GM13977 (cell line): ENCODE data around the gene SLC39A7.
A peak's percentile ranks its signal among the peaks of the same experiment; 100 is the strongest.

Experiments used
- DNase-seq: peaks from one replicate; pipeline ENCODE4 v3.0.0; 2012; ENCODE audit warnings: low spot score
- CTCF ChIP-seq: IDR thresholded peaks from 2 replicates; pipeline ENCODE4 v1.5.1; 2012; ENCODE audit warnings: mild to moderate bottlenecking, control low read depth; ENCODE audit not compliant: insufficient read depth; ENCODE audit errors: extremely low read depth, missing control alignments
- in situ Hi-C: fragments of 300-500 bp; cut with MboI; formaldehyde crosslinking; loops from one replicate; pipeline ENCODE4 v1.12.0; 2022; ENCODE audit warnings: low sequenced_read_pairs, low pct_unique_long_range_greater_than_20kb, mixed read lengths, inconsistent platforms; ENCODE audit not compliant: unreplicated experiment

Gene SLC39A7

GRCh38 chr6:33170176-33171015 lies 30.3 kb upstream of the SLC39A7 start:
- in situ Hi-C loops, result no loop called here
- no peak for DNase-seq
- TF ChIP-seq CTCF, result no peak

DNA sequence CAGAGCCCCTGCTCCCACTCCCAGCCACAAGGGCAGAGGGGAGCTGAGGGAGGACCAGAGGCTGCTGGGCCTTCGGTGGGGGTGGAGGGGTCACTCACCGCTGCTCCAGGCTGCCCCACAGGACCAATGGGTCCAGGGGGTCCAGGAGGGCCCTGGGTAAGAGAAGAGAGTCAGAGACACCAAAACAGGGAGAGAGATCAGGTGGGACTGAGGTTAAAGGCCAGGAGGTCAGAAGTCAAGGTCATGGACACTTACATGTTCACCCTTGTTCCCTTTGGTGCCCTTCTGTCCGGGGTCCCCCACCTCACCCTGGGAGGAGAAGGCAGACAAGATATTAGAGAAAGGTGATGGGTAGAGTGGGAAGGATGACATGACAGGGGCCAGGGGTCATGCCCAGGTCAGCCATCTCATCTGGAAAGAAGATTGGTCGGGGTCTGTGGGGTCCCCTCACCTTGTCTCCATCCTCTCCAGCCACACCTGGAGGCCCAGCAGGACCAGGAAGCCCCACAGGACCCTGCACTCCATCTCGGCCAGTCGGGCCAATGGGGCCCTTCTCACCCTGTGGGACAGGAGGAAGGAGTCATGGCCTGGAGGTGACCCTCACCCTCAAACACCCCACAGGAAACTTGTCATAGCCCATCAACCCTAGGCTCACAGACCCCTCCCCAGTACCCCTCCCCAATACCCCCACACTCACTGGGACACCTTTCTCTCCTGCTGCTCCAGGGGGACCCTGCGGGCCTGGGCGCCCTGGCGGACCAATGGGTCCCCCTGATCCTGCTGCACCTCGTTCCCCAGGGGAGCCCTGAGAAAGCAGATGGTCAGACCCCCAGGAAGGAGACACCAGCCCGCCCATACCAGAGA lies 29.4 kb upstream of the SLC39A7 start:
- in situ Hi-C loops, result no loop called here
- TF ChIP-seq CTCF, result no peak
- DNase-seq, result no peak

DNA sequence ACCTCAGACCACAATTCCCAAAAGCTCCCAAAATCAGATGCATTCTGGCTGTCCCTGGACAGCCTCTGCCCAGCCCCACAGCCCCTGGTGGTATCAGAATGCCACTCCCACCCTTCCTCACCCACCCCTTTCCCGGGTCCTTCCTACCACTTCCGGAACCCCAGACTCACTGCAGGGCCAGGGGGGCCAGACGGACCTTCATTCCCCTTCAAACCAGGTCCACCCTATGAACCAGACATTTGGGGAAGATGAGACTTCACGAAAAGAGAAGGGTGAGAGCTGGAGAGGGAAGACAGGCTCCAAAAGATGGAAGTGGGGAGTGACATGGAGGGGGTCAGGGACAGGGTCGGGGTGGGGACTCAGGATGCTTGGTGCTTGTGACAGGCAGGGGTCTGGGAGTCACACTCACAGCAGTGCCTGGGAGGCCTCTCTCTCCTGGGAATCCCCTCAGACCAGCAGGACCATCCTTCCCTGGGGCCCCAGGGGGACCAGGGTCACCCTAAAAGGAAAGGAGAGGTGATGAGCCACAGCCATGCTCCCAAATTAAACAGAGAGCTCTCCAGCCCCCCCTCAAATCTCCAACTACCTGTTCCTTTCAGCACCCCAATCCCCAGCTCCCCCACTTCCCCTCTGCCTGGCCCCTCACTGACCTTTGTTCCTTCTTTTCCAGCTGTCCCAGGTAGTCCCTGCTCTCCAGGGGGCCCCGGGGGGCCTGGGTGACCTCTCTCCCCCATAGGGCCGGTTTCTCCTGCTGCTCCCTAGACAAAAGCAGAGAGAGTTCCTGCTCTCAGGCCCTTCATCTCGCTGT lies 28.6 kb upstream of the SLC39A7 start:
- TF ChIP-seq CTCF, result no peak
- in situ Hi-C loops, result no loop called here

DNA sequence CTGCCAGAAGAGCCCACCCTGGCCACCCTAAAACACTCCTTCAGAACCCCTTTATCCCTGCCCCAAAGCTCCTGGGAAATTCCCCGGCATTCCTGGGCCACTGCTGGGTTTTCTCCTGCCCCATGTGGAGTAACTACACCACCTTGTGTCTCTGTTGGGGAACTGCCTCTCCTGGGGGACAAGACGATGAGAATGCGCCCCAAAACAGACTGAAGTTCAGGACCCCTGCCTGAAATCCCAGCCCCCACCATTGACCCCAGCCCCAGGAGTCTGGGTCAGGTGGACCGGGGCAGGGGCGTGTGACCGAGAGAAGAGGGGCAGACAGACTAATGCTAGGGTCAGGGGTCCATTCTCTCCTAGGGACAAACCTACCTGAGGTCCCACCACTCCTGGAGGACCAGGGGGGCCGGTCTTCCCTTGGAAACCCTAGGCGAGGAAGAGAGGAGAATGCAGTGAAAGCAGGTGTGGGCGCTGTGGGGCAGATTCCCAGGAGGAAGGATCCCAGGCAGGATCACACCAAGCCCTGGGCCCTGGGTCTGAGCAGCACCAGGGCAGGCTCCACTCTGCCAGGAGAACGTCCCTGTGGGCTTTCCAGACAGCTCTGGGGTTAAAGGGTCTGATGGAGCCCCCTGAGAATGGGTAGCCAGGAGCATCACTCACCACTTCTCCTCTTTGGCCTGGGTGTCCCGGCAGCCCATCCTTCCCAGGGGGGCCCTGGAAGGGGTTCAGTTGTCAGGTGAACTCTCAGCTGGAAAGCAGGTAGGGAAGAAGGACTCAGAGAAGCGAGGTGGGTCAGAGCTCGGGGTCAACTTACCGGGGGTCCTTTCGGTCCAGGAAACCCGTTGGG lies 27.8 kb upstream of the SLC39A7 start:
- in situ Hi-C loops, result no loop called here
- peak; percentile 78 for DNase-seq

More for the DNA sequence above, 28.6 kb upstream of the SLC39A7 start:
- DNase-seq, result no peak

GRCh38 chr6:33173535-33174180 lies 27.0 kb upstream of the SLC39A7 start:
- no peak for TF ChIP-seq CTCF
- in situ Hi-C loops, result no loop called here
- DNase-seq, result no peak

More for the DNA sequence above, 27.8 kb upstream of the SLC39A7 start:
- peak; percentile 78 for TF ChIP-seq CTCF
